Suppressor macrophage (primary cell): ENCODE data around the gene LCP1.

Source experiments
- DNase-seq, 4 experiments: peaks; one replicate each; pipeline ENCODE4 v3.0.0-alpha.2; 2020 to 2022

The LCP1 gene

DNA sequence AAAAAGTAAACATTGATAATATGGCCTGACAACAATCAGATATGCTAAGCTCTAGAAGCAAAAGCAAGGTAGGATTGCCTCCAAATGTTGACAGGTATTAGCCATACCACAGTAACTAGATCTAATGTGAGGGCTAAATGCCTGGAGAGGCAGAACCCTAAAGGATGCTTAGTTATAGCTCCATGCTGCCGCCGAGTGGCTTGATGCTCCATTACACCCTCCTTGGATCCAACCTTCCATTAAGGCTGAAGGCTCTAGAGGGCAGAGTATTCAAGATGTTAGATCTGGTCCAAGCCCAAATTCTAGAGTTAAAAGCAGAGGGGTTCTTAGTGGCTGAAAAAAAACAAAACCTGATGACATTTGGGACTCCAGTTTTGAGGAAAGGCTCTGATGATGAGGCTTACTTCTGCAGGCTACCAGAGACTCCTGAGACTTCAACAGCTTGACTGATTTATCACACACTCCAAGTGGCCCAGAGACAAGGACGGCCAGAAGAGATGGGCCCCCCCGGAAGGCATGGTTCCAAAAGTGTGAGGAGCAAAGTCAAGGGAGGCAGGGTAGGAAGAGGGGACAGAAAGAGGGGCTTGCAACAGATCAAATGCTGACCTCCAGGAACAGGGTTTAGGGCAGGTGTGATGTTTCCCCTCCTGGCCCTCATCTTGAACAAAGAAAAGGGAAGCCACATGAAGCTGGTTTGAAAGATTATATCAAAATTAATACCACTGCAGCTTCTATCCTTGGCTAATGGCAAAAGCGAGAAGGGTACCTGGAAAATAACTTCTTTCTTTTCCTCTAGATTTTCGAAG is 55.2 kb downstream of the LCP1 start:
- peak; percentile 74 to 80 (median 80) for DNase-seq

- no peak for DNase-seq
Observed at GRCh38 chr13:46126056-46126455, 55.9 kb downstream of the LCP1 start.

DNA sequence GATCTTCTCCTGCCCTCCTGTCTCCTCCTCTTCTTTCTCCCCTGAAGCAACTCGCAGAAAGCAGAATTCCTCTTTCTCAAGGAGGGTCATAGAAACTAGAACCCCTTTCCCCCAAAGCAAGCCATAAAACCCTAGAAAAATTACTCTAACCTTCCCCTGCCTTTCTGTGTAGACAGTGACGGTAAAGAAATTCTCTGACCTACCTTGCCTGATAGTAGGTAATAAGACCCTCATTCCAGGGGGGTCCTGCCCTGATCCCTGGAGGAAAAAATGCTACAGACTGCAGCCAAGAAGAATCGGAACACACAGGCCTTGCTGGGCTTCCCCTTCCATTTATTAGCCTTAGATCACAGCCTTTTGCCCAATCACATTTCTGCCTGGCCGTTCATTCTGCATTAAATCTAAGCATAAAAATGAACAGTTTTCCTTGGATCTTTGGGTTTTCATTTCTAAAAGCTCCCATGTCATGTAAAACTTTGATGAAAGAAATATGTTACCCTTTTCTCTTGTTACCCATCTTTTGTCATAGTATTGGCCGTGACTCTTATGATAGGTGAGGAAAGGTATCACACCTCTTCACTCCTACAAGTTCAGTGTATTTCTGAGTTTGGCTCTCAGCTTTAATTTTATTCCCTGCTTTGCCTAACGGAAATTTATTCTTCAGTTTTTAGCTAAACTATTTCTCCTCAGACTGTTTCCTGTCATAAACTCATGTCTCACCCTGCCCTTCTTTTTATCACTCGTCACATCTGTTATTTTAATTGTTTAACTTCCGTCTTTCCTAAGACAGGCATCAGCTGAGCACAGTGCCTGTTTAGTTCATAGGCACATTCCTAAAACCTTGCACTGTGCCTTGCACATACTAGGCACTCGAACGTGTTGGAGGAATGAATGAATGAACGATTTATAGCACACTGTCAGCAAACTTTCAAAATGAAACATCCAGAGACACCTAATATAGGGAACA is 56.7 kb downstream of the LCP1 start:
- peak; percentile 32 to 53 (median 42) for DNase-seq

- peak; percentile 69 to 87 (median 80) for DNase-seq
Observed at GRCh38 chr13:46124531-46124966, 57.4 kb downstream of the LCP1 start.

DNA sequence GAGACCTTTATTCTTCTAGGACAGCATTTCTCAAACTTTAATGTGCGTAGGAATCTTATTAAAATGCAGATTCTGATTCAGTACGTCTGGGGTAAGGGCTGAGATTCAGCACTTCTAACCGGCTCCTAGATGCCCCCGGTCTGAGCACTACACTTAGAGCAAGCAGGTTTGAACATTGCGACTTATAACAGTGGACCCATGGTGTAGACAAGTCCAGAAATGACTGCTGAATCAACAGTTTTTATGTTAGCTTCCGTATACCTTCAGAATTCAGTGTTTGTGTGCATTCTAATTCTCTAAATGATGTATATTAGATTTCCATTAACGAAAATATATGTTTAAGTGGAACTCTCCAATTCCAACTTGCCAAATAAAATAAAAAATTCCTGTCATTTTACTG is 59.7 kb downstream of the LCP1 start:
- no peak for DNase-seq

GRCh38 chr13:46121597-46122163 is 60.3 kb downstream of the LCP1 start:
- DNase-seq = peak in 1 of 4 experiments; percentile 6

DNA sequence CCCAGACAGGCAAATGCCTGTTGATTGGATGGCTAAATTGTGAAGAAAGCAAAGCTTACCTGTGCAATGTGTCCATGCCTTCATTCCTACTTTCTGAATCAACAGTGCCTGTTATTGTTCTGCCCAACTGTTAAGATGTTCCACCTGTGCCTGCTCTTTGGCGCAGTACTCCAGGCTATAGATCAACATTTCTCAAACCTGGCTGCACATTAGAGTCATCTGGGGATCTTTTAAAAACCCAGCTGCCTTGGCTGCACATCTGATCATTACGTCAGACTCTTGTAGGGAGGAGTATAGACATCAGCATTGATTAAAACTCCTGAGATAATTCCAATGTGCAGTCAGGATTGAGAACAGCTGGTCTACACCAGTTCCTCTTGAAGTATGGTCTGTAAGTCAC is 60.9 kb downstream of the LCP1 start:
- DNase-seq = no peak

DNA sequence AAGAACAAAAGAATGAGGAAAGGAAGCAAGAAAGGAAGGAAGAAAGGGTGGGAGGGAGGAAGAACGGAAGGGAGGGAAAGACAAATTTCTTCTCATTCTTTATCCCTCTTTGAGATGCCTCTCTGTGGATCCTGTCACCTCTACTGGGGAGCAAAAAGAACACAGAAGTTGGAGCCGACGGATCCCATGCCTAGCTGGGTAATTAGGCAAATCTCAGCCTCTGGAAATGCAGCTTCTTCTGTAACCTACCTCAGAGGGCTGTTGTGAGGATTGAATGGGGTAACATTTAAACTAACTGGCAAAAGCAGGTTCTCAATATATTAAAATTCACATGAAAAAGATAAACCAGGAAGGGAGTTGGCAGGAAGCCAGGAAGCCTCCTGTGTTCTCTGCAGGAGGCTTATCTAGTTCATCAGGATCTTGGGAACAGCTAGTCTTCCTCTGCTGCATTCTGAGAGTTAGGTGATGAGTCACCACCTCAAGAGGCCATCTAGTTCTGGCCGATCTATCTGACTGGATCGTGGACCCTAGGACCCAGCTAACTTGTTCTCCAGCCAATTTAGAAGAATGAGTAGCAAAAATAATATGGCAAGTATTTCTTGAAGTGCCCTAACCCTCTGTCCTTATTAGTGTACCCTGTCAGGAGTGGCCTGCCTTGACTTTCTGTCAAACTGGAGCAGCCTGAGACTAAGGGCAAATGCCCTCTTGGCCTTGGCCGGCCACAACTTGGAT is 61.9 kb downstream of the LCP1 start:
- peak in 2 of 4 experiments; percentile 8 to 27 for DNase-seq

- DNase-seq = no peak
Observed at GRCh38 chr13:46116653-46117502, 65.1 kb downstream of the LCP1 start.

DNA sequence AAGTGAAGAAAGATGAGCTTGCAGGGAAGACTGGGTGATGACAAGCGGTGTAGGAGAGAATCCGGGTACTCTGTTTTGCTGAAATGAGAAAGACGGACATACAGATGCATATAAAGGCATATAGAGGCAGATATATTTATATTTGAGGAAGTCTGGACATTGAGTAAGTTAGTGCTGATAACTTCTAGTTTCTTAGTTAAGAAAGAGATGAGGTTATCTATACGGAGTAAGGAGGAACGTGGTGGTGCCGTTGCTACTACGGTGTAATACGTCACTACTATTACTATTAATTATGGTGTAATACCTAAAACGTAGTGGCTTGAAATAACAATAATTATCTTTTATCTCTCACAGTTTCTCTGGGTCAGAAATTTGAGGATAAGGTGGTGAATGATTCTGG is 67.4 kb downstream of the LCP1 start:
- peak; percentile 45 to 84 (median 67) for DNase-seq

GRCh38 chr13:46113596-46113995 is 68.4 kb downstream of the LCP1 start:
- DNase-seq = peak; percentile 86 to 95 (median 87)

DNA sequence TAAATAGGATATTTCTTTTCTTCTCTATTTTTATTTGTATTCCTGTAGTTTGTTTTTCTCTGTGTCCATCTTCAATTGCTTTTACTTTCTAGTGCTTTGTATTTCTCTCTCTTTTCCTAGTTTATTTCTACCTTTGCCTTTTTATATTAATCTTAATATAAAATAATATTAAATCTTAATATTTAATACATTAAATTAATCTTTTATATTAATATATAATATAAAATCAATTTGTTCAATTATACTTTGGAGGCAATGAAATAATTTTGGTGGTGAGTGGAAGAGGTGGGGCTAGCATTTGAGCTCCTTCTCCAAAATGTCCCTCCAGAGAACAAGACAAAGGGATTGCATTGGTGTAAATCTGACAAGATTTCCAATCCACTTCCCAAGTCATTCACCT is 70.8 kb downstream of the LCP1 start:
- no peak for DNase-seq

DNA sequence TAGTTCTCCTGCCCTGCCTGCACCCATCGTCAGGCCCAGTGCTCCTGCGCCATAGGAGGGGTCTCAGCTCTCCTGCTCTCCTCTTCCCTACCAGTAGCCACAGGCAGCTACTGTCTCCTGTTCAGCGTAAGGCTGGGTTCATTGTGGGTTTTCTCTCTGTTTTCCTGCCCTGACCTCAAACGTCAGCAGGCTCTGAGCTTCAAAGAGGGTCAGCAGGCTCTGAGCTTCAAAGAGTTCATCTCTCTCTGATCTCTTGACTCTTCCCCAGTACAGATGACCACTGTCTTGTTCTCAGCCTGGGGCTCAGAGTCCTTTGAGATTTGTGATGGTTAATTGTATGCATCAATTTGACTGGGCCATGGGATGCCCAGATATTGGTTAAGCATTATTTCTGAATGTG is 72.5 kb downstream of the LCP1 start:
- no peak for DNase-seq

GRCh38 chr13:46106839-46107371 is 75.1 kb downstream of the LCP1 start:
- DNase-seq = peak in 2 of 4 experiments; percentile 17 to 36

DNA sequence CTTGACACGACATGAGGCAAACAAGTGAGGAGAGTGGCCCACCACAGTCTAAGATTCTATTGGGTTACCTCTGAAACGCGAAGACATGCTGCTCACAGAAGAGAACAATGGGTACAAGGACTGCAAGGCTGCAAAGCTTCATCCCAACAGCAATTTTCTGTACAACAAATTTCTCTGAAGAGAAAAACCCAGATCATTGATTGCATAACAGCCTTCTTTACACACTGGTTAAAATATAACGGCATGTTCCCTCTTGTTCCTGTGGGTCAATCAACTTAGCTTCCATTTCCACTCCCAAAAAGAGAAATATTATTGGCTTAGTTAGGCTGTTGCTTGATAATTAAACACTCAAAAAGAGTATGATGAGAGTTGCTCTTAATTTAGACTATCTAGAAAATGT is 77.1 kb downstream of the LCP1 start, which contains the start of gene CPB2:
Gene CPB2 (minus strand): TSS at position 166 of the 400 bp plus-strand sequence. CDS start 24 bp downstream, at position 142.
- peak in 1 of 4 experiments; percentile 19 for DNase-seq

- no peak for DNase-seq
Observed at GRCh38 chr13:46103037-46103436, 78.9 kb downstream of the LCP1 start.

- DNase-seq = no peak
Observed at GRCh38 chr13:46102255-46102605, 79.7 kb downstream of the LCP1 start.

DNA sequence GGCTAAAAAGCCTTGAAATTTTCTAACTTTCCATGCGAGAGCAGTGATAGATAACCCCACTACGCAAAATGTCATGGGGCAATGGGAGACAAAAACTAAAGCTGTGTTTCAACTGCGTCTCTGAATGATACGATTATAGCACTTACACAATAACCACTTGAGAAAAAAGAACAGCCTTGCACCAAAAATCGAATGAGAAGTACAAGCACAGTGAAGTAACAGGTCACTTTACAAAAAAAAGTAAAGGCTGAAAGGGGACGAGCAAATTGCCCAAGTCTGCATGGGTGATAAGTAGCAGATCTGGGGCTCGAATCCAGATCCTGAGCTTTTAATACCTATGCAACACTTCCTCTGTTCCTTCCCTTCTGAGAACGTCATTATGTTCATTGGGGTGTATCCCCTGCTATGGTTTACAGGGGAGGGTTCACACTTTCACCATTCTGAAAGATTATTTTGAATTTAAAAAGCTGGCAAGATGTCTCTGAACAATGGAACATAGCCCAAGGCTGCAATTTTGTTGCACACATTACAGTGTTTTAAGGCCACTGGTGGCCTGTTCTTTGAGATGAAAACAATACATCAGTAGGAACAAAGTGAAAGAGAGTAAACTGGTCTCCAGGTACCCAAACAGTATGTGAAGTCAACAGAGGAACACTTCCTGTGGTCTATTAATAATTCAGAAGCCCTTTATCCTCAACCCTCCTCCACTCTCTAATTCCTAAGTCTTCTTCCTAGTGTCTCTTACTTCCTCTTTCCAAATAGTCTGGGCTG is 80.3 kb downstream of the LCP1 start:
- DNase-seq = peak; percentile 30 to 73 (median 62)

DNA sequence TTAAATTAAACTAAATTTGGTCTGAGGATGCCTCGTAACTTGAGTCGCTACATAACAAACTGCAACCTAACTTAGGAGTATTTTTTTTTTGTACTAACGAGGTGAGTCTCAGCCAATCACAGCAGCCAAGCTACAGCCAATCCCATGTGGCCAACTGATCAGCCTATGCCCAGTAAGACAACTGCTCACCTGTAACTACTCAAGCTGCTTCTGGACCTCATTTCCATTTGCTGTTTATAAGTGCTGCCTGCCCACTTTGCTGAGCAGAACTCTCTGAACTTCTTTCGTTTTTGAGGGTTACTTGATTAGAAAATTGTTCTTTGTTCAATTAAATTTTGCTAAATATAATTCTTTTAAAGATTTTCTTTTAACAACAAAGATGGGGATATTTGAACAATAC is 81.0 kb downstream of the LCP1 start:
- no peak for DNase-seq

- peak; percentile 53 to 84 (median 72) for DNase-seq
Observed at GRCh38 chr13:46100191-46100815, 81.7 kb downstream of the LCP1 start.
